GDM1 (cell line): ENCODE measurements around the gene ZNF554.
"Not testable (repeated sequence)": the region's sequence is repeated elsewhere in the genome, so short reads cannot be mapped to it uniquely, and the experiment has no call there.

Source experiments
- DNase-seq: peaks from one replicate; lab custom pipeline; 2025; lab: John Stamatoyannopoulos, UW

Gene ZNF554

DNA sequence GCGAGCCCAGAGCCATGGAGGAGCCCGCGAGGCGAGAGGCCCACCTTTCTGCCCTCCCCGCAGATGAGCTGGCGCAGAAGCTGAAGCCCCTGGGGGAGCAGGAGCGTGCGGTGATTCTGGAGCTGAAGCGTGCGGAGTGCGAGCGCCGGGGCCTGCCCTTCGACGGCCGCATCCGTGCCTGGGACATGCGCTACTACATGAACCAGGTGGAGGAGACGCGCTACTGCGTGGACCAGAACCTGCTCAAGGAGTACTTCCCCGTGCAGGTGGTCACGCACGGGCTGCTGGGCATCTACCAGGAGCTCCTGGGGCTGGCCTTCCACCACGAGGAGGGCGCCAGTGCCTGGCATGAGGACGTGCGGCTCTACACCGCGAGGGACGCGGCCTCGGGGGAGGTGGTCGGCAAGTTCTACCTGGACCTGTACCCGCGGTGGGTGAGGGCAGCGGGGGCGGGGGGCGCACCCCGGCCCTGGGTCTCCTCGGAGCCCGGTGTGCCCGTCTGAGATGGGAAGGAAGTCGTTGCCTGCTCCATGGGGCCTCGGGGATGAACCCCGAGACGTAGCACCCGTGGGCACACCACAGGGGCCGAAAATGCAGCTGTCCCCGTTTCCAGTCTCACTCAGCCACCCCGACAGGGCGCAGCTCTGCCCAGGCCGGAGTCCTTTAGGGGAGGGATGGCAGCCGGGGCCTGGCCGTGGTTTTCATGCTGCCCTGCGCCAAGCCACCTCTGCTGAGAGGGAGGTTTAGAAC is 12.1 kb upstream of the ZNF554 start:
- DNase-seq = no peak

DNA sequence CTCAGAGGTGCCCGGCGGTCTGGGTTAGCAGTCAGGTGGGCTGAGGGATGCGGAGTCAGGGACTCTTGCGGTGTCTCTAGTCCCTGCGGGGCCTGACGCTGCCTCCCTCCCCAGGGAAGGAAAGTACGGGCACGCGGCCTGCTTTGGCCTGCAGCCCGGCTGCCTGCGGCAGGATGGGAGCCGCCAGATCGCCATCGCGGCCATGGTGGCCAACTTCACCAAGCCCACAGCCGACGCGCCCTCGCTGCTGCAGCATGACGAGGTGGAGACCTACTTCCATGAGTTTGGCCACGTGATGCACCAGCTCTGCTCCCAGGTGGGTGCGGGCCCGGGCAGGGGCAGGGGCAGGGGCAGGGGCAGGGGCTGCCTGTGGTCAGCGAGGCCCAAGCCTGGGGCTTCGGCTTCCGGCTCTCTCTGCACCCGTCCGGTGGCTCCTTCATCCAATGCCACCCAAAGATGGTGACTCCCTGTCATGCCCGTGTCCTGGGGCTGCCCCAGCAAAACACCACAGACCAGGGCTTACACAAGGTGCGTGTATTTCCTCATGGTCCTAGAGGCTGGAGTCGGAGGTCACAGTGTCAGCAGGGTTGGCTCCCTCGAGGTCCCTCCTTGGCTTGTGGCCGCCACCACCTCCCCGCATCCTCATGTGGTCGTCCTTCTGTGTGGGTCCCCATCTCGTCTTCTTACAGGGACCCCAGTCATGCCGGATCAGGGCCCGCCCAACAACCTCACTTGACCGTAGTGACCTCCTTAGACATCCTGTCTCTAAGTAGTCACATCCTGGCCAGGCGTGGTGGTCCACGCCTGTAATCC is 11.3 kb upstream of the ZNF554 start:
- DNase-seq = no peak

DNA sequence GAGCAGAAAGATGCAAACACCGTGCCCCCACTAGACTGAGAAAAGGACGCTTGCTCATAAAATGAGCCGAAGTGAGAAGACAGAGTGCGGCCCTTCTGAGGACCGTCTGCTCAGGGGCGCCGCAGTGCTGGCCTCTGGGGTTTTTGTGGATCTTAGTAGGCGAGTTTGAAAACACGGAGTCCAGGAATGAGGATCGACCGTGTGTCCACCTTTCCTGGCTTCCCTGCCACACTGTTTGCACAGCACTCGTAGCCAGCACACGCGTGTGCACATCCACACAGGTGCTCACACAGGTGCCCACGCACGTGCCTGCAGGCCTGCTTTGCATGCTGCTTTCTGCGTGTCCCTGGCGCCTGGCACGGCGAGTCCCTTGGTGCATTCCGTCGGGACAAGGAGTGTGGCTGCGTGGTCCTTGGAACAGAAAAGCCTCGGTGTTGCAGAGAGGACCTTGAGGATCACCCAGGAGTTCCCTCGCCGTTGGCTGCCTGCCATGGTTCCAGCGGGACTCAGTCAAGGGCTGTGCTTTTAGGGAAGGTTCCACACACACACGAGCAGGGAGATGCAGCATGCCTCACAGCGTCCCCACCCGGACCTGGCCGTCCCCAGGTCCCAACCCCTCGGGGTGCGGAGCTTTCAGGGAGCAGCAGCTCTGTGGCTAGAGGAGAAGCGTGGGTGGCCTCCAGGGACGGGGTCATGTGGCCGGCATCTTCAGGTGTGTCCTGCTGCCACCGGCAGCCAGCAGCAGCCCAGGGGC is 10.1 kb upstream of the ZNF554 start:
- no peak for DNase-seq

DNA sequence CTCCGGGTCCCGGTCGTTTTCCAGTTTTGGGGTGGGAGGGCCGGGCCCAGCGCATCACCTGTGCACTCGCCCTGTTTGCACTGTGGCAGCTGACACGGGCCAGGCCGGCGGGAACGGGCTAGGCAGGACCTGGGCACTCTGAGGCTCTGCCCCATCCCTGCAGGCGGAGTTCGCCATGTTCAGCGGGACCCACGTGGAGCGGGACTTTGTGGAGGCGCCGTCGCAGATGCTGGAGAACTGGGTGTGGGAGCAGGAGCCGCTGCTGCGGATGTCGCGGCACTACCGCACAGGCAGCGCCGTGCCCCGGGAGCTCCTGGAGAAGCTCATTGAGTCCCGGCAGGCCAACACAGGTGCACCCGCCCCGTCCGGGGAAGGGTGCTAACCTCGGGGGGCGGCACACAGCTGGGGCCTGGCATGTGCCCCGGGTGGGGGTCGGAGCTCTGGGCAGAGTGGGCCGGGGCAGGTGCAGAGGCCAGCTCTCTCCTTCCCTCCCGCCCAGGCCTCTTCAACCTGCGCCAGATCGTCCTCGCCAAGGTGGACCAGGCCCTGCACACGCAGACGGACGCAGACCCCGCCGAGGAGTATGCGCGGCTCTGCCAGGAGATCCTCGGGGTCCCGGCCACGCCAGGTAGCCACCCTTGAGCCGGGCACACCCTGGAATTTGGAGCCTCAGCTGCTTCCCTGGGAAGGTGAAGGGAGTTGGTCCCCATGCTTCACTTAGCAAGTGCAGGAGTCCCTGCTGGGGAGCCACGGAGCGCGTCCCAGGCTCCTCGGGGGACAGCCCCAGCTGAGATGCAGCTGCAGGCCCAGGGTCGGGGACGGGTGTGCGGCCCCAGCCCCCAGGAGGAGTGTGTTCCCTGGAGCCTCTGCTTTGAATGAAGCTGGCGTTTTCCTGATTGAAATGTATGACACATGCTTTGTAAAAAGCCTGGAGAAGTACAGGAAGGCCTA is 9.3 kb upstream of the ZNF554 start:
- no peak for DNase-seq

DNA sequence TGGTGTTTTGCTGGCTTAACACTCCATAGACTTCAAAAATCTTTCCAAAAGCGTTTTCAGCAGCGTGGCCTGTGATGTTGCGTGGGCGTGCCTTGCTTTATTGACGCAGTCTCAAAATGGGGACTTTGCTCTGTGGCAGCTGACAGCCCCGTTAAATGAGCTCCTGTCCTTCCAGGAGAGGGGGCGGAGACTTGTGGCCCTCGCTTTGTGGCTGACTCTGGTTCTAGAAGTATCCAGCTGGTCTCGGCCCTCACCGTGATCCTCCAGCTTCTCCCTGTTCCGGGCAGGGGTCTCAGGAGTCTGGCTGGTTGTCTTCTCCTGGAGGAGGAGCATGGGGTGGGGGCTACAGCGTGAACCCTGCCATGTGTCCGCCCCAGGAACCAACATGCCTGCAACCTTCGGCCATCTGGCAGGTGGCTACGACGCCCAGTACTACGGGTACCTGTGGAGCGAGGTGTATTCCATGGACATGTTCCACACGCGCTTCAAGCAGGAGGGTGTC is 8.4 kb upstream of the ZNF554 start:
- no peak for DNase-seq

DNA sequence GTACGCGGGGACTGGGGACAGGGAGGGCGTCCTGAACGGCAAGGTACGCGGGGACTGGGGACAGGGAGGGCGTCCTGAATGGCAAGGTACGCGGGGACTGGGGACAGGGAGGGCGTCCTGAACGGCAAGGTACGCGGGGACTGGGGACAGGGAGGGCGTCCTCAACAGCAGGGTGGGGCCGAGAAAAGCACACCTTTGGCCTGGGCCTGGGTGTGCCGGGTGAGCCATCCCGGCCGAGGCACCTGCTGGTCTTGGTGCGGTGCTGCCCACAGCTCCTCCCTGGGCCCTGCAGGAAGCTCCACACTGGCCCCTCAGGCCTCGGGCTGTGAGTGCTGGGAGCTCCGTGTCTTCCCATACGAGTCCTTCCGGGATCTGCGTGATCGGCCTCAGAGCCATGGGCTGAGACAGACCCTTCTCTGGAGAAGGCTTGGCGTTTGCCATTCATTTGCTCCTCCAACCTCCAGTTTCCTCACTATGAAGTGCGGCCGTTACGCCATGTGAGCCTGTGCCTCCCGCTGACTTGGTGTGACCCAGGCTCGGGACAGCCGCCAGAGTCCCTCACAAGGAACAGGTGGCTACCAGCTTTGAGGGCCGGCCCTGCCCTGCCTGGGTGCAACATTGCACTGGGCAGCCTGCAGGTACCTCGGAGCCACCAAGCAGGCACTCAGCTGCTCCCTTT is 7.8 kb upstream of the ZNF554 start:
- no peak for DNase-seq

DNA sequence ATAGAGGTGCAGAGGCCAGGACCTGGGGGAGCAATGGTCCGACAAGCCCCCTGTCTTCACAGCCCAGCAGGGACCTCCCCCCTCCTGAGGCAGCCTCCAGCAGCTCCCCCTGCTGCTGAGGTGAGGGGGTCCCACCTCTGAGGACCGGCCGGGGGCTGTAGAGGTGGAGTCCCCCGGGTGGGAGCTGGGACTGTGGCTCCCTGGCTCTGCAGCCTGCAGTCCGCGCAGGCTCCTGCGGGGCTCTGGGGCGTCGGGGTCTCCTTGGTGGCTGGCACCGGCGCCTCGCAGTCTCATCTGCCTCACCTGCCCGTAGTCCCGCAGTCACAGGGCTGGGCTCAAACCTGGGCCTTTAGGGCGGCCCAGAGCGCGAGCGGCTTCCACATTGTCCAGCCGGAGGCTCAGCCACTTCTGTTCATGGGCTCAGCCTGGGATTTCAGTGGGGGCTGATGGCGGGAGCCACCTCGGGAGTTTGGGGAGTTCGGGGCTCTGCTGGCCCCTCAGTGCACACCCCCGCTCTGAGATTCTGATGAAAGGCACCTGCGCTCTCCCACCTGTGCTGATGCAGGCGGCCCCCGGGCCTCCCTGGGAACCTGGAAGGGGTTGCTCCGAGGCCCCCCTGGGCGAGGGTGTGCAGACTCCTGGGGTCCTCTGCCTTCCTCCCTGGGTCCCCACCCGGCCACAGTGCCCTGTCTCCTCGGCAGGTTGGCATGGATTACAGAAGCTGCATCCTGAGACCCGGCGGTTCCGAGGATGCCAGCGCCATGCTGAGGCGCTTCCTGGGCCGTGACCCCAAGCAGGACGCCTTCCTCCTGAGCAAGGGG is 7.0 kb upstream of the ZNF554 start:
- DNase-seq = no peak

DNA sequence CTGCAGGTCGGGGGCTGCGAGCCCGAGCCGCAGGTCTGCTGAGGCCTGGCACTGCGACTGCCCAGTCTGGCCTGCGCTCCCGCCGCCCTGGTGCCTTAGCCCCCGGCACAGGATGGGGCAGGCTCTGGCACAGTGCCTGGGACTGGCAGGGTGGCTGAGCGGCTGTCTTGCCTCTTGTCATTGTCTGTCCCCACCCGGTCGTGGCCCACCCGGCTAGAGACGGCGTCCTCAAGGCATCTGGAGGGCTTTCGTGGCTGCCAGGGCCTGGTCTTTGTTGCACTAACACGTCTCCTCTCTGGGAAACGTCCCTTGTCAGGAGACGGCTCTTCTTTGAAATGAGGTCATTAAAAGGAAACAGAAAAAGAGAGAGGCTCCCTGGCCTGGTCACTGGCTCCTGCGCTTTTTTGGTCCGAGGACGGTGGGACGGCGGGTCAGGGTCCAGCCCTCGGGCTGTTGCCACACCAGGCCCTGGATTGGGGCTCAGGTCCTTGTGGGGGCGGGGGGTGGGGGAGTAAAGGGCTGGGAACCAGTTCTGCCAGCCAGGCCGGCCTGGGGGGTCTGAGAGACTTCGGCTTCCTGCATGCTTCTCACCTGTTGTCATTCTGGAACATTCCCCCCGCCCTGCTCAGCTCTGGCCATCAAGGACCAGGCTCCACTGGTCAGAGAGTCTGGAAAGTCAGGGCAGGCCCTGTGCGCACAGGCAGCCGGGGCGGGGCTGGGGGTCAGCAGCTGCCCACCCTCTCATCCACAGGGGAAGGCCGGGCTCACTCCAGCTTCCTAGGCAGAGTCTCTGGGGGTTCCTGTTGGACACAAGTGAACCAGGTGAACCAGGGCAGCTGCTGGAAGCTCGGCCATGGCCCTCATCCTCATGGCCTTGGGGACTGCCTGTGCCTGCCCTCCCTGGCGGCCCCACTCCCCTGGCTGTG is 6.2 kb upstream of the ZNF554 start:
- no peak for DNase-seq

DNA sequence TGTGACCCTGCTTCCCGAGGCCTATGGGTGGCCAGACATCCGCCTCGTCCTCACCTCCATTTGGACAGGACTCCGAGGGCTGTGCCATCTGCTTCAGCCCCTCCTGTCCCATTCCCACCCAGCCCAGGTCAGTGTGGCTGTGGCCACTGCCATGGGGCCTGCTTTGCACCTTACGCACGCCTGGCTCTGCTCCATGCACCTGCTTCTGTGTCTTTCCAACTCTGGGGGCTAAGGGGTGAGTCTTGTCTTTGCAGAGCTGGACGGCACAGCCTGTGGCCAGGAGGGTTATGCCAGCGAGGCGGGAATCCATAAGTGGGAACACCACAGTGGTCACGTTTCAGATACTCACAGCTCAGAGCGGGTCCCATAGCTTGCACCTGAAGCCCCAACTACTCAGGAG is 5.2 kb upstream of the ZNF554 start:
- no peak for DNase-seq

DNA sequence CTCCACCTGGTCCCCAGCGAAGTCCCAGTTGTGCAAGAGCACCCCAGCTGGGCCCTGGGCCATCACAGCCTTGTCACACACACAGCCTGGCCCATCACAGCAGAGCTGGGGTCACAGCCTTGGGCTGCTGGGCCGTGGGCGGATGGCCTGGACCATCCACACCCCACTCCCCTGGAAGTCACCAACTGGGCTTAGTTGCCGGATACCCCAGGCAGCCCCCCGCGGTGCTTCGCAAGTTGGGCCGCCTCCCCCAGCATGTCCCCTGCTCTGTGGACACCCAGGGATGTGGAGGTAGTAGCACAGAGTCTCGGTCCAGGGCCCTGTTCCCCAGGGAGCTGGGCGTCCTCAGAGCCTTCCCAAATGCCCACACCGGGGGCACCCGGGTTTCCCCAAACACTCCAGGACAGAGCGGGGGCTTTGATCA is 4.5 kb upstream of the ZNF554 start:
- DNase-seq = no peak

DNA sequence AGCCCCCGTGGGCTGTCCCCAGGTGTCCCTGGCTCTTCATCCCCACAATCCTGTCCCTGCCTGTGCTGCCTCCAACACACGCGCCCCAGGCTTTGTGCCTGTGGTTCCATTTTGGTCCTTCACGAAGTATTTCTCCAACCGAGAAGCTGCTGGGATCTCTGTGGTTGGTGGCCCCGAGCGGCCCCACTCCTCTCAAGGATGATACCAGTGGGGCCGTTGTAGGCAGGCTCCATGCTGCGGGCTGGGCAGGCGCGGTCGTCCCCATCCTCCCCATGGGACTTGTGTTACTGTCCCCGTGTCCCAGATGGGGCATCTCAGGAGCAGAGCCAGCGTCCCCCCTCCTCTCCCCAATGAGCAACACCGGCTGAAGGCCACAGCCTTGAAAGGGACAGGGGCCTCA is 3.7 kb upstream of the ZNF554 start:
- DNase-seq = no peak

DNA sequence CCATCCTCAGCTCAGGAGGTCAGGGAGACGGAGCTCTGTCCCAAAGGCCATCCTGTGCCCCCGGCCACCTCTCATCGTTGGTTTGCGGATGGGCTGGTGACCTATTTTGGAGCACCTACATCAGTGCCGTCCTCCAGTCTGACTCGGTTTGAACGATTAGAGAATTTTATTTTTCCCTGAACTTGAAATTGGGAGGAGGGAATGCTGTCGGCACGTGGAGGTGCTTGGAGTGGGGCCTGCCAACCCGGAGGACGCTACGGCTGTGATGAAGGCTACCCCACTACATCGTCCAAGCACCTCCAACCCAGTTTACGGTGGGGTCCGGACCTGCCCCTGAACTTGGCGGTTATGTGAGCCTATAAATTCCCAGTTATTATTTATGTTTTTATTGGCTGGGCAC is 3.0 kb upstream of the ZNF554 start:
- no peak for DNase-seq

DNA sequence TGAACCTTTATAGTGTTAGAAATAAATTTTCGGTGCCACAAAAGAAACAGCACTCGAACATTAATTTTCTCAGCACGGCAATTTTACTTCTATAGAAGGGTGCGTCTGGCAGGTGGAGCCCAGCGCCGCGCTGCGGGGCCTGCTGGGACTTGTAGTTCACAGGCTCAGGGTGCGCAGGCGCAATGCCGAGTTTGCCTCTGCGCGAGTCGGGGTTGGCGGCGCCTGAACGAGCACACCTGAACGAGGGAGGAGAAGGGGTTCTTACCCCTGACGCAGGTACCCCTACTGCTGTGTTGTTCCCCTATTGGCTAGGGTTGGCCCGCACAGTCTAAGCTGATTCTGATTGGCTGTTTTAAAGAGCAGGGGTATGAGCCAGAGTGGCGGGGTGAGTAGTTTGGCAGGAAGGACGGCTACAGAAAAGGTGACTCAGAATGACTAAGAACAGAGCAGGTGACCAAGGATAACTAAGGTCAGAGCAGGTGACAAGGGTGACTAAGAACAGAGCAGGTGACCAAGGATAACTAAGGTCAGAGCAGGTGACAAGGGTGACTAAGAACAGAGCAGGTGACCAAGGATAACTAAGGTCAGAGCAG is 2.3 kb upstream of the ZNF554 start:
- not testable (repeated sequence) for DNase-seq

DNA sequence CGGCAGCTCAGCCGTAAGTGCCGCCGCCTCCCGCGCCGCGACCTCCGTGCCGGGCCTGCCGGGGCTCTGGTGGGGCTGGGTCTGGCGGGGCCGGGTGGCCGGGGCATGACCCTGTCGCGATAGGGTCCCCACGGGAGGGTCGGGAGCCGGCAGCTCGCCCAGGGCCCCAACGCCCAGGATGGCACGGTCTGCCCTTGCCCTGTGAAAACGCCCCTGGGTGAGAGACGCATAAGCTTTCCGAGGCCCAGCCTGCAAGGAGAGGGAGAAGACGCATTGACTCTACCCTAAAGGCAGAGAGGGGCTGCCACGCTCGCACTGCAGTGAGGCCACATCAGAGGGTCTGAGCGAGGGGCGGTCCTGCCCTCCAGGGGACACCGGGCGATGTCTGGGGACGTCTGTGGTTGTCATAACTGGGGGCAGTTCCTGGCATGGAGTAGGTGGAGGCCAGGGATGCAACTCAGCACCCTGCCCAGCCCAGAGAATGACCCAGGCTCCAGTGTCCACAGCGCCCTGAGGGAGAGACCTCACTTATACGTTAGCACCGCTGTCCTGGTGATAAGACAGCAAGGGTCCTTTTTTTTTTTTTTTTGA is 539 bp downstream of the ZNF554 start:
- DNase-seq = no peak

DNA sequence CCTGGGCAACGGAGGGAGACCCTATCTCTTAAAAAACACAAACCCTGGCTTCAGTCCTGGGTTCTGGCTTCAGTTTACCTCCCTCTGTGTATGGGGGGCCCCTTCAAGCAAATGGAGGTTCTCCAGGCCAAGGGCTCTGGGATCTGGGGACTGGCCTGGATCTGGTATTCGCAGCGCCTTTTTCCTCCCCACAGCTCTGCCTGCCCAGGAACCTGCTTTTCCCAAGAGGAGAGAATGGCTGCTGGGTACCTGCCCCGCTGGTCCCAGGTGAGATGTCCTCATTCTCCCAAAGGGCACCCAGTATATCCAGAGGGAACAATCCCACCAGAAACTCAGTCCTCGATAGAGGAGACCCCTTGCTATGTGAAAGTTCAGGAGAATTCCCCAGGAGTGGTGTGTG is 3.2 kb downstream of the ZNF554 start:
- DNase-seq = no peak

DNA sequence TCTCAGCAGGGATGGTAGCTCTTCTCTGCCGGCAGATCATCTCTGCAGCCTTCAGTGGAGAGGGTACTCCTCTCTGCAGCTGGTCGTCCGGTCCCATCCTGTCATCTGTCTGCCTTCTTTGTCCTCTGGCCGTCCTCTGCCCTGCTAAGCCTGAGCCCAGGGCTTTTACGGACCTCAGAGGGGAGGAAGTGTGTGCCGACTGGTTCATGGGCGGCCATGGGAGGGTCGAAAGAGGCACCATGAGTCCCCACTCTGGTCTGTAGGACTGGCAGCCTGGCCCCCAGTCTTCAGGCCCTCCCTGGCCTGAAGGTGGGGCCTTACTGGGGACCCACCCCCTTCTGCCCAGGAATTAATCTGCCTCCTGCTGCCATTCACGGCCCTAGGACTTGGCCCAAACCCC is 4.0 kb downstream of the ZNF554 start:
- DNase-seq = no peak

DNA sequence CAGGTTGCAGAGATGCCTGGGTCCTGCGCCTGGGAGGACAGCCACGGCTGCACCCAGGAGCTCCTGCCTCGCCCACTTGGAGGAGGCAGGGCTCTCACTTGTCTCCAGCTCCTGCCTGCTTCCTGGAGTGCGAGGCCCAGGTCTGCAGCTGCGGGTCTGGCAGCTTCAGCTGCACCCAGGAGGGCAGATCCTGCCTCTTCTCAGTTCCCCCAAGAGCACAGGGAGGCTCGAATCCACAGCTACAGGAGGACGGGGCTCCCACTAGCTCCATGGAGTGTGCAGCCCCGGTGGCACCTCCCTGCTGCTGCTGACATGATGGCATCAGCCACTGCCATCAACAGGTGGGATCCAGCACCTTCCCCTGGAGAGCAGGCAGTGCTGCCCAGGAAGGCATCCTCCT is 4.5 kb downstream of the ZNF554 start:
- DNase-seq = no peak

DNA sequence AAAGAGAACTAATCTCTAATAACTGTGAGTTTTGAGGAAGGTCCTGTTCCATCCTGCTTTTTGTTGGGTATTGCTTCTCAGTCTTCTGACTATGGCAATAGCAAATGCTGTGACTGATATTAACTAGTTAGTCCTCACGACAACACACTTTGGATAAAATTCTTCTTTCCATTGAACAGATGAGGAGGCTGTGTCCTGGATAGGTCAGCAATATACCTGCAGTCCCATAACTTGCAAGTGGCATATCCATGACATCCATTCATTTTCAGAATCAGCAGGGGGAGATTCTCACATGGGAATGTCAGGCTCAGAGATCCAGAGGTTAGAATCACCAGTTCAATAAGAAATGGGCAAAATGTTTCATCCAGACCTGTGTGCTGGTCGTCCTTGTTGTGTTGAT is 7.4 kb downstream of the ZNF554 start:
- DNase-seq = no peak
